ENCODE measurements around the gene ZNF609.

The ZNF609 gene

DNA sequence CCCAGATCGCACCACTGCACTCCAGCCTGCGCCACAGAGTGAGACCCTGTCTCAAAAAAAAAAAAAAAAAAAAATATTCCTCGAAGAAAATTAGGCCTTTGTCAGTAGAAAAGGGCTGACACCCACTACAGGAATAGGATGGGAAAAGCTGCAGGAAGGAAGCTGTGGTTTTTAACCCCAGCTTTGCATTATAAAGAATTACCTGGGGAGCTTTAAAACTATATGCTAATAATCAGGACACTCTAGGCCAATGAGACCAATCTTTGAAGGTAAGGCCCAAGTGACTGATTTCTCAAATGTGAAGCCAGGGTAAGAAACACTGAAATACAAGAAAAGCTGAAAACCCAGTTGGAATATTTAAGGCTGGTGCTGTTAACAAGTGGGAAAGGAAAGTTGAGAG, 240.7 kb downstream of the ZNF609 start:
- no peak for DNase-seq

DNA sequence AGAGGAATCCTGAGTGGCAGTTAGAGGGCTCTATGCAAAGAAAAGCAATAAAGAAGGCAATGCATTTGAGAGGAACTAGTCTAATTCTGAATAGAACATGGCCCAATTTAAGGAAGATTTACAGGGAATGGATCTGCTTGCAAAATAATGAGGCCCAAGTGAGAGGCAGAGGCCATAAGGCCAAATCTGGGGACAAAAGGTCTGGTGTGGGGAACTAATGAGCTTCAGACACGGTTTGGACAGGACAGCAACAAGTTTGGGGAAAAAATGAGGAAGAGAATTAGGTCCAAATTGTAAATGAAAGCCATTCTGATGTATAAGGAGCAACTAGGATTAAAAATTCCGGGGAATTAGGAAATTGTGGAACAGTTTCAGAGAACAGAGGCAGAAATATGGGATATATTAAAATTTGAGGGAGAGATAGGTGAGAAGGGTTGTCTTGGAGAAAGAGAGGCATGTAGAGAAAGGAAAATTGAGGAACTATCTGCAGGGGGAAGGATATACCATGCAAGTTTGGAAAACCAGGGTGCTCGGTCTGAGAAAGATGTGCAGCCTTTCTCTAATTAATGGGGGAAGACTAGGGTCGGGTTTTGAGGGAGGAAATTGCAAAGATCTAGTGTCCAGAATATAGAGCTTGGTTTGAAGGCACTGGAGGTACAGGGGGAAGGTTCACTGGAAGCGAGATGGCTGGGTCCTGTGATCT, 241.3 kb downstream of the ZNF609 start:
- peak; percentile 43 for DNase-seq

DNA sequence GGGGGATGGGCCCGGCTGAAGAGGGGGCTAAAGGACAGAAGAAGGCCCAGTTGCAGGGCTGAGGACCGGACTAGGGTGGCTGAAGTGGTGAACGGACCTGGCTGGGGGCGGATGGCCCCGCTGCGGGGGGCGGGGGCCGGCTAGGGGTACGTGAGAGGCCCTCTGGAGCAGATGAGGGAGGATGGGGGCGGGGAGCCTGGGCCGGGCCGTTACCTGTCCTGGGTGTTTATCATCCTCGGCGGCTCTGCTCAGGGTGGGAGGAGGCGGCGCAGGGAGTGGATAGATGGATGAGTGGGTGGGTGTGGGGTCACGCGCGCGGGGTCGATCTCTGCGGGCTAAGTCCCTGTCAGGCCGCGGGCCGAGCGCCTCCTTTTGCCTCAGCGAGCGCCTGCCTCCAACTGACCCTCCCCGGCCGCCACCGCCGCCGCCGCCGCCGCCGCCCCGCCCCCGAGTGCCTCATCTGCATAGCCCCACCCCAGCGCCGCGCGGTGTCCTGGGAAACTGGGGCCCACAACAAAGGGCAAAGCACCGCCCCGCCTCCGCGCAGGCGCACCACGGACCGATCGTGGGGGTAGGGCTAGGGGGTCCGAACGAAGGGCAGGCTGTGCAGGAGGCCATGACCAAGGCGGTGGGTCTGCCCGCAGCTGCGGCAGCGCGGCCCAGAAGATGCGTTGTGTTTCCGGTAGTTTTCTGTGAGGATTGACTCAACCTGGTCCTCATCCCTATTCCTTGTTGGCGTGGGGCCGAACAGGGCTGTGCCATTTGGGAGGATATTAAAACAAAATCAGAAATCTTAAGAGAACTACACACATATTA, 242.6 kb downstream of the ZNF609 start:
- peak; percentile 99 for DNase-seq

DNA sequence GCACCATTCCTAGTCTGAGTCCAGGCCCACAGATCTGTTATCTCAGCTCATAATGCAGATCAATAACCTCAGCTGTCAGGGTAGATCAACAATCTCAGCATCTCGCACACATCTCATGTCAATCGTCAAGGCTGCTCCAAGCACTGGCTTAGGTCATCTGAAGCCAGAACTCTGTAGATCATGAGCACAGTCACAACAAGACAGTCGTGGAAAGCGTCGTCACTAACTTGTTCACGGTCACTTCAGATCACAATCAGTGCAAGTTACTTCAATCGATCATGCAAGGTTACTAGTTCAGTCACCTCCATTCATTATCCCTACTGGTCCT, 243.2 kb downstream of the ZNF609 start:
- DNase-seq: no peak

DNA sequence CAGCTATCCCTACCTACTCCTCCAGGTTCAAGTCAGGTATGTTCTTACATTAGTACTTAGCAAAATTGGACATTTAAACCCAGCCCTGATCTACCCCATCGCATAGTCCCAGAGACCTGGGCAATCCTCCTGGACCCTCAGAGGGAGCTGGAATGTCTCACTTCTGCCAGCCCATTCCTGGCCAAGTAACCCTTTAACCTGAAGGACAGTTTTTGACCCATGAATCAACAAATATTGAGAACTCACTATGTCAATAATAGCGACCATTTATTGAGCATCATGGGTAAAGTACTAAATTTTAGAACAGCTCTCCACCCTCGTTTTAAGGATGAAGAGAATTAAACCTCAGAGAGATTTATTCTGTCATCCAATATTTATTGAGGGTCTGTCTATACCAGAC, 244.6 kb downstream of the ZNF609 start:
- DNase-seq: no peak

DNA sequence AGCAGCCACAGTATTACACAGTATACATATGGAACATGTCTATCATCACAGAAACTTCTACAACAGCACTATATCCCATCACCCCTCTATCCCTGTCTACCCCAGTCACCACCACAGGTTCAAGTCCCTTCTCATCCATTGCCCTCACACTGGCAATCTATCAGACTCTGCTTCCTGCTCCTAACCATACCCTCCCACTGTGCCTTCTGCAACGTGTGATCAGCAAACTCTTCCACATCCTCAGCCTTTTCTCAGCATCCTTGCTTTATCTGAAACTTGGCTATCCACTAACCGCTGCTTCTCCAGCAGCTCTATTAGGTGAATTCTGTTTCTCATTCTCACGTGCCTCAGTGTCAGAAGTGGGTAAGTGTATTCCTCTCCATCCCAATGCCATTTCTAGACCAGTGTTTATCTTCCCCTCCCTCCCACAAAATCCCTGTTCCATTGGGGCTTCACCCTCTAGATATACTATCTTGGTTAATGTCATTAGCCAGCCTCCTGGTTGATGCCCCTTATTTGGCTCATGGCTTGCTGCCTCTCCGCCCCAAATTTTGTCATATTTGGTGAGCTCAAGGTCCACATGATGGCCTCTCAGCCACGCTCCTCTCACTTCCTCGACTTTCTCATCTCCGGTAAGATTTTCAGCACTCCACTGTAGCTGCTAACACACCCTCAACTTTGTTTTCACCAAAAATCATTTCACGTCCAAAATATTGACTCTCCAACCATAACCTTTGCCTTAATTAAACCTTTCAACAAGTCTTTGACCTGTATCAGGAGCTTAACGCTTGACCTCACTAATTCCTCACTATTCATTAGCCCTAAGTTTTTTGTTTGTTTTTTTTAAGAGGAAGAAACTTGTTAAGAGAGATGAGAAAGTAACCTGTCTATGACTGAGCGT, 245.9 kb downstream of the ZNF609 start:
- DNase-seq: no peak

DNA sequence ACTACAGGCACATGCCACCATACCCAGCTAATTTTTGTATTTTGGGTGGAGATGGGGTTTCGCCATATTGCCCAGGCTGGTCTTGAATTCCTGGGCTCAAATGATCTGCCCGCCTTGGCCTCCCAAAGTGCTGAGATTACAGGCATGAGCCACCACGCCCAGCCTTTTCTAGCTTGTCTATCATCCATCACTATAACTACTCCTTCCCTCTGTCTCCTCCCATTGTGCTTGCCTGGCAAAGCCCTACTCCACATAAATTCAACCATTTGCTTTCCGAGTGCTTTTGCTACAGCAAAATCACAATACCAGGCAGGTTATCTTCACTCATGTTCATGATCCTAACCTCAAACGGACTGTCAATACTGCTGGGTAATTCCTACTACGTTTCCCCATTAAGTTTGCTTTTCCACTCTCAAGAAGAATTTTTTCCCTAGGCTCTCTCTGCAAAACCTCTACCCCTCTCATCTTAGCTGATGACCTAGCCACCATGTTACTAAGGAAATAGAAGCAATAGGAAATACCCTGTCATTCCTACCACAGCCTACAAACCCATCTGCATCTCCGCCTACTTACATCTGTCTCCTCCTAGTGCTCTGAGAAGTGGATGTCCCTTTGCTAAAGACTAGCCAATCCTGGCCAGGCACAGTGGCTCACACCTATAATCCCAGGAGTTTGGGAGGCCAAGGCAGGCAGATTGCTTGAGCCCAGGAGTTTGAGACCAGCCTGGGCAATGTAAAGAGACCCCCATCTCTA, 250.5 kb downstream of the ZNF609 start:
- DNase-seq: no peak

DNA sequence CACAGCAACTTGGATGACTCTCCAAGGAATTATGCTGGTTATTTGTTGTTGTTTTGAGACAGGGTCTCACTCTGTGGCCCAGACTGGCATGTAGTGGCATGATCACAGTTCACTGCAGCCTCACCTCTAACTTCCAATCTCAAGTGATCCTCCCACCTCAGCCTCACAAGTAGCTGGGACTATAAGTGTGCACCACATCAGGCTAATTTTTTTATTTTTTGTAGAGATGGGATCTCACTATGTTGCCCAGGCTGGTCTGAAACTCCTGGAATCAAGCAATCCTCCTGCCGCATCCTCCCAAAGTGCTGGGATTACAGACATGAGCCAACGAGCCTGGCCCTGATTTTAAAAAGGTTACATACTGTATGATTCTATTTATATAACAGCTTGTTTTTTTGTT, 252.0 kb downstream of the ZNF609 start:
- no peak for DNase-seq

DNA sequence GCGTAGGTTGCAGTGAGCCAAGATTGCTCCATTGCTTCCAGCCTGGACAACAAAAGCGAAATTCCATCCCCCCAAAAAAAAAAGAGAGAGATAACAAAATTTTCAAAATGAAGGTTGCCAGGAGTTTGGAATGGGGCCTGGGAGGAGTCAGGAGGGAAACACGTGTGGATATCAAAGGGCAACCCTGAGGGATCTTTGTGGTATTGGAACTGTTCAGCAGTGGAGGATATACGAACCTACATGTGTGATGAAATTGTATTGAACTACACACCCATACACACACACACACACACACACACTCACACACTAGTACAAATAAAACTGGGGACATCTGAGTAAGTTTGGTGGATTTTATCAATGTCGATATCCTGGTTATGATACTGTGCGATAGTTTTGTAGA, 253.2 kb downstream of the ZNF609 start:
- no peak for DNase-seq

DNA sequence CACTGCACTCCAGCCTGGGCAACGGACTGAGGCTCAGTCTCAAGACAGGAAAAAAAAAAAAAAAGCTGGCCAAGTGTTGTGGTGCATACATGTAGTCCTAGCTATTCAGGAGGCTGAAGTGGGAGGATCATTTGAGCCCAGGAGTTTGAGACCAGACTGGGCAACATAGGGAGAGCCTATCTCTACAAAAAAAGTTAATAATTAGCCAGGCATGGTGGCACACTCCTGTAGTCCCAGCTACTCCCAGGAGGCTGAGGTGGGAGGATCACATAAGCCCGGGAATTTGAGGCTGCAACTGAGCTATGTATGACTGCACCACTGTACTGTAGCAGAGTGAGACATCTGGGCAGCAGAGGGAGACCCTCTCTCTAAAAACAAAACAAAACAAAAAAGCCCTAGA, 256.1 kb downstream of the ZNF609 start:
- DNase-seq: no peak

DNA sequence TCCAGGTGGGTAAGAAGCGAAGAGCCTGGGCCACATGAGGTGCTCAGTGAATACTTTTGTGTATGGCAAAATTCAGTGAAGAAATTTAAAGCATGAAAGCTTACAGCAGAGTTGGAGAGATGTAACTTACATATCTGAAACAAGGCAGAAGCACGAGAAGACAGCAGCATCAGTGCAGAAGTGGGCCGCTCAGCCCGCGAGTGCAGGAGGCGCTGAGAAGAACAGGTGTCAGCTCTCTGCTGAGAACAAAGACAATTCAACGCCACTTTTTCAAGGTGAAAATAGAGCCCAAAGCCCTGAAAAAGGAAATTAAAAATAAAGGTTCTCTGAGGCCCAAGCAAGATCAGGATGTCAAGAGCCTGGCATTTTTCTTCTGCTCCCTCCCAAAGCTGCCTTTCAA, 256.8 kb downstream of the ZNF609 start:
- DNase-seq: no peak

DNA sequence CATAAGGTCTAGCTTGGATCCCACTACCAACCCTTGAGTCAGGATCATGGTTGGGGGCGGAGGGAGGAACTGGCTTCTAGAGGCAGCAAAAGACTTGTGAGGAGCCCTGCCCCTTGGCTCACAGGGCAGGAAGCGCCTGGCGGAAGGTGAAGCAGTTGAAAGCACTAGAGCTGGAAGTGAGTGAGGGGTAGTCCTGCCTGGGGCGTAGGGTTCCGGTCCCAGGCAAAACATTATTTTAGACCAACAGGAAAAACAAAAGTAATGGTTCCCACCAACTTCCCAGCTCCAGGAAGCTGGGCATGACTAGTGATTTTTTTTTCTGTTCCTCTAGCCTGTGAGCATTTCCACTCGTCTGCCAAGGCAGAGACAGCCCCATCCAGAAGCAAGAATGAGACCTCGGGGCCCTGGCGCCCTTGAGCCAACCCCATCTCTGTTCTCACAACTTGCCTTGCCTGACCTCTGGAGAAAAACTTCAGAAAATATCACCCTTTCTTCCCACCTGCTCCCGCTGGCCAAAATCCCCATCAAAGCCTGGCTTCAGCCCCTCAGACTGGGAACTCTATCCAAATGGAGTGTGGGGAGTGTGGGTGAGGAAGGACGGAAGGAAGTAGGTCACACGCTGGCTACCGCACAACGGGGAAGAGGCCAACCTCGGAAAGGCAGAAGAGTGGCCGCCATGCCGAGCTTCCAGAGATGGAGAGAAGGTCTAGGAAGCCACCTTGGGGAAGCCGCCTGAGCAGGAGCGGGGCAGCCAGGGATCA, 257.5 kb downstream of the ZNF609 start:
- DNase-seq: no peak

DNA sequence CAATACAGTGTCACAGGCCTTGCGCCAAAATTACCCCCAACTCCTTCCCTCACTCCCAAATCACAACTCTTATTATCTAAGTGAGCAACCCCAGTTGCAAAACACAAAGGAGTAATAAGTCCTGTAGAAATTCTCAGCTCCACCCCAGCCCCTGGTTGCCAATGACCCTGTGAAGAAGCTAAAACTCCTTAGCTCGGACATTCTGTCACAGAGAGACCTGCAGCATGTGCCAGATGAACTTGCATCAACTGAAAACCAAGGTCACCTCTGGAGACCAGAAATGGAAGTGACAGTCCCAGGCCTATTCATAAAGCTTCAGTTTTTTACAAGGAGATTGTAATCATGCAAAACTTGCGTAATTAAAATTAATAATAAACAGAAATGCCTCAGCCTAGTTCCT, 259.8 kb downstream of the ZNF609 start:
- no peak for DNase-seq

DNA sequence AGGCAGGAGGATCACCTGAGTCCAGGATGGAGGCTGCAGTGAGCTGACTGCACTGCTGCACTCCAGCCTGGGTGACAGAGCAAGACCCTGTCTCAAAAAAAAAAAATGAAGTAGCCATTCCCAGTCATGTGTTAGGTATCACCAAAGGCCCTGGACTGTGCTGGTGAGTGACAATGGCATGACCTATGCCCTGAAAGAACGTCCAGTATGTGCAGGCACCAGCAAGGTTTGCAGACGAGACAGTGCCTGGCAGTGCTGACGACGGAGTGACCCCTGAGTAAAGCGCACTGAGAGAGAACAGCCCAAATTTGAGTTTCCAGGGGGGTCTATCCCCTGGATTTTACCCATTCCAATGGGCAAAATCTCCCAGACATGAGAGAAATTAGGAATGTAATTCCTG, 269.8 kb downstream of the ZNF609 start:
- no peak for DNase-seq

DNA sequence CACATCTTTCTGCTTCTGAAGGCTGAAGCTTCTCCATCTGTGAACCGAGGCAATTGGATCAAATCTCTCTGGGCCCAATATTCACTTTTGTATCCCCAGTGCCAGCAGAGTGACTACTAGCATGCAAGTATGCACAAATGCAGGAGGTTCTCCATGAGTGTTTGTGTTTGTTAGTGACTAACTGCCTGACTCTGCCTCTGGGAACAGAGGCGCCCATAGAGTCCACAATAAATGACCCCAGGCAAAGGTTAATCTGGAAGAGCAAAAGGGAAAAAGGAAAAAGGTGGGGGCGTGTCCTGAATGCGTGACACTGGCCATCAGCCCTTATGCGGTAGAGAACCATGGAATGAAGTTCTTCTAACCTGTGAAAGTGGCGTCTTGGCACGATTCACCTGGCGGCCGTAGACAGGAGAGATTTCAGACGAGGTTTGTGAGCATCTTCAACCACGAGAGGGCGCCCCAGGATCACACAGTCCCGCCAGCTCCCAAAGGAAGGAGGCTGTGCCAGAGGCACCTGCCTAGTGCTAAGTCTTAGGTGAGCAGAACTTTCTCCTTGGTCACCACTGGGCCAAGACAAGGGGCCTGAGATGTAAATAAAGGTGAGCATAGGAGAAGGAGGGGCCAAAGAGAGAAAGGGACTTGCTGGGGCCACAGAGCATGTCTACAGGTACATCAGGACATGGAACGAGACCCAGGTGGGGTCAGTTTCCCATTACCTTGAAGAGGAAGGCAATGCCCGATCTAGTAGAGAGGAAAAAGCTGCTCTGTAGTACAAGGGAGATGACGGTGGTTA, 270.8 kb downstream of the ZNF609 start:
- peak; percentile 94 for DNase-seq

DNA sequence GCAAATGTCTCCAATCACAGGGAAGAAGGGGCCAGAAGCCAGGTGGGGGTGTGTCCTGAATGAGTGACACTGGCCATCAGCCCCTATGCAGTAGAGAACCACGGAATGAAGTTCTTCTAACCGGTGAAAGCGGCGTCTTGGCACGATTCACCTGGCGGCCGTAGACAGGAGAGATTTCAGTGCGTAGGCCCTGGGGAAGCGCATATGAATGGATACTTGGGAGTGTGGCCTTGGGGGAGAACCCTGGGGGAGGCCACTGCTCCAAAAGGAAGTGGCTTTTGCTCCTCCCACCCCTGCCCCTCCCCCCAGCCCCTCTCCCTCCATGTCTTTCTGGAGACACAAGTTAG, 271.4 kb downstream of the ZNF609 start:
- DNase-seq: no peak

DNA sequence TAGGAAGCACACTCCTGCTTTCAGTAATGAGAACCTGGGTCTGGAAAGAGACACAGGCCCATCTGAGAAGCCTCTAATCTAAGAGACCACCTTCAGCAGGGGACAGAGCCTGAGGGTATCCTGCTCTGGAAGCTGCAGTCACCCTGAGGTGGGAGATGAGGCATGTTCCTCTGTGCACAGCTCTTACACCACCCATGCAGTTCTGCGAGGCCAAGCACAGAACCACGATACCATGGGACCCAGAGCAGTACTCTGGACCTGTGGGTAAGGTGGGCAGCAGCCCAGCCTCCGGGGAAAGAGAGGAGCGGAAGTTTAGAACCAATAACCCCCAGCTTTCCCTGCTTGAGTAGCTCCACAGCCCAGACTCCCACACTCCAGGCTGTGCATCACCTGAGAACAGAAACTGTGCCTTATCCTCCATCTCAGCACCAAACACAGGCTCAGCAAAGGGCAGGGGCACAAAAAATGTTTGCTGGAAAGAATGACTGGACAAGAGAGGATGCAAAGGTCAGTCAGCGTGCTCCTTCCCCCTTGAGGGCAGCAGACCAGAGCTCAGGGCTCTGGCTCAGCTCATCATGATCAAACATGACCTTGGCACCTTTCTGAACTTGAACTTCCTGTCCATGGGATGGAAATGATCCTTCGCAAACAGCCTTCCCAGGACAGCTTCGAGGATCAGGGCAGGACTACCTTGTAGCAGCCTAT, 271.9 kb downstream of the ZNF609 start:
- DNase-seq: no peak

Data from eye (tissue), 1 donor.